ENCODE results near the gene DNAH6. TPM values are rescaled to one million over a fixed set of nuclear protein-coding genes. Genes with fewer than 3 reads are reported as not detected.

The DNAH6 gene
- total and polyA plus RNA-seq, 2 of the 8 experiments (the other 6 are each of a cell fraction or from before 2014, with no cell fraction given), result 0.06 to 0.43 TPM

DNA sequence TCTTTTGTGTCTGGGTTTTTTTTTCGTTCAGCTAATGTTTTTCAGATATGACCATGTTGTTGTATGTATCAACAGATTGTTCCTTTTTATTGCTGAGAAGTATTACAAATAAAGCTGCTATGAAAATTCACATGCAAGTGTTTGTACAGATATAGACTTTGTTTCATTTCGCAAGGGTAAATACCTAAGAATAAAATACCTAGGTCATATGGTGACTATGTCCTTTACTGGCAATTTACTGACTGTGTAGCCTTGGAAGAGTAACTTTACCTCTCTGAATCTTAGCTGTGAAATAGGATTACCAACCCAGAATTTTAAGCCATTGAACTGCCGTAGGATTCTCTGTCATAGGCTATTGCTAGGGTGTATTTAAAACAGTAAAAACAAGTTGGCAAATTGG, 19.0 kb upstream of the DNAH6 start (continued):
- TF ChIP-seq SP2 (IDR thresholded peaks at IDR 0.05; ENCODE audit: low read length), result no peak
